K562 (cell line): ENCODE results near the gene MME. TPM values are rescaled to one million over a fixed set of nuclear protein-coding genes. Genes with fewer than 3 reads are reported as not detected.

Source experiments
- ATF1 ChIP-seq, 2 experiments: fragments of 450-650 bp in 1 of 2; IDR thresholded peaks; 2 replicates each; pipeline ENCODE4 v1.6.1; 2016; ENCODE audit warnings: missing compliant biosample characterization in 1 of 2, missing genetic modification characterization in 1 of 2
- CBFB ChIP-seq: sonication (generic); formaldehyde crosslinking; IDR thresholded peaks from 2 replicates; pipeline ENCODE4 v1.4.0; 2020; ENCODE audit warnings: mild to moderate bottlenecking, missing genetic modification reagents
- CBX1 ChIP-seq: sonication (generic); IDR thresholded peaks from 2 replicates; pipeline ENCODE4 v1.6.1; 2016; ENCODE audit warnings: antibody characterized with exemption, low read depth, mild to moderate bottlenecking
- CCNT2 ChIP-seq: IDR thresholded peaks from 2 replicates; pipeline ENCODE4 v1.6.1; 2011; ENCODE audit warnings: borderline replicate concordance, low read depth, mild to moderate bottlenecking, moderate library complexity, mixed read lengths, low read length; ENCODE audit not compliant: insufficient read length; ENCODE audit errors: extremely low read depth
- DIDO1 ChIP-seq: fragments of 450-650 bp; IDR thresholded peaks from 2 replicates; pipeline ENCODE4 v1.6.1; 2016; ENCODE audit warnings: low read depth, missing biosample characterization, missing genetic modification characterization
- EHMT2 ChIP-seq: fragments of 450-650 bp; IDR thresholded peaks from 2 replicates; pipeline ENCODE4 v1.6.1; 2018; ENCODE audit warnings: antibody characterized with exemption
- EWSR1 ChIP-seq: fragments of 450-650 bp; IDR thresholded peaks from 2 replicates; pipeline ENCODE4 v1.6.1; 2018; ENCODE audit warnings: borderline replicate concordance, mild to moderate bottlenecking, low read depth, moderate library complexity; ENCODE audit not compliant: partially characterized antibody
- JUNB ChIP-seq: fragments of 450-650 bp; formaldehyde crosslinking; conservative IDR thresholded peaks from 2 replicates; pipeline ENCODE4 v1.4.0; 2020; ENCODE audit warnings: mild to moderate bottlenecking
- KLF16 ChIP-seq: IDR thresholded peaks from 2 replicates; pipeline ENCODE4 v1.6.1; 2016; ENCODE audit warnings: antibody characterized with exemption
- MYBL2 ChIP-seq, 2 experiments: fragments of 450-650 bp in 1 of 2; sonication (generic) in 1 of 2; formaldehyde crosslinking in 1 of 2; IDR thresholded peaks; 2 replicates each; pipeline versions ENCODE4 v1.6.1 to v1.8.1; 2017 to 2022; ENCODE audit warnings: borderline replicate concordance in 1 of 2, inconsistent platforms in 1 of 2, low read depth in 1 of 2, mild to moderate bottlenecking in 1 of 2, missing genetic modification reagents in 1 of 2, moderate library complexity in 1 of 2
- RBM15 ChIP-seq: fragments of 200-400 bp; formaldehyde crosslinking; IDR thresholded peaks from 2 replicates; pipeline ENCODE4 v1.6.1; 2018; ENCODE audit warnings: mild to moderate bottlenecking, low read length, moderate library complexity; ENCODE audit not compliant: insufficient read depth
- SP2 ChIP-seq: IDR thresholded peaks from 2 replicates; pipeline ENCODE4 v1.6.1; 2011; ENCODE audit warnings: mild to moderate bottlenecking, low read depth, low read length, moderate library complexity; ENCODE audit not compliant: poor library complexity, severe bottlenecking; ENCODE audit errors: extremely low read depth
- TCF7 ChIP-seq: sonication (generic); IDR thresholded peaks from 2 replicates; pipeline ENCODE4 v1.6.1; 2016; ENCODE audit warnings: antibody characterized with exemption, borderline replicate concordance
- TFAM ChIP-seq: fragments of 250-450 bp; sonication (Bioruptor Pico); conservative IDR thresholded peaks from 2 replicates; pipeline ENCODE4 v1.5.0; 2021; ENCODE audit warnings: mild to moderate bottlenecking, moderate library complexity
- TSC22D4 ChIP-seq: fragments of 450-650 bp; IDR thresholded peaks from 2 replicates; pipeline ENCODE4 v1.6.1; 2016; ENCODE audit warnings: missing genetic modification characterization, missing biosample characterization, control low read depth
- U2AF1 ChIP-seq: fragments of 200-400 bp; formaldehyde crosslinking; optimal IDR thresholded peaks from 2 replicates; pipeline ENCODE3; 2017; ENCODE audit warnings: mild to moderate bottlenecking, low read depth, low read length, moderate library complexity
- ZEB2 ChIP-seq: fragments of 450-650 bp; IDR thresholded peaks from 2 replicates; pipeline ENCODE4 v1.6.1; 2016
- ZKSCAN8 ChIP-seq: fragments of 200-800 bp; sonication (Bioruptor generic); IDR thresholded peaks from 2 replicates; pipeline ENCODE4 v1.6.1; 2016; ENCODE audit warnings: missing genetic modification characterization, missing compliant biosample characterization
- ZNF184 ChIP-seq: sonication (generic); formaldehyde crosslinking; IDR thresholded peaks from 2 replicates; pipeline ENCODE4 v1.5.0; 2020; ENCODE audit warnings: missing genetic modification reagents
- ZNF316 ChIP-seq: fragments of 450-650 bp; IDR thresholded peaks from 2 replicates; pipeline ENCODE4 v1.6.1; 2016
- ZNF507 ChIP-seq: conservative IDR thresholded peaks from 2 replicates; pipeline ENCODE4 v1.6.1; 2017; ENCODE audit warnings: missing genetic modification characterization, missing compliant biosample characterization
- ZNF76 ChIP-seq: fragments of 250-450 bp; sonication (Bioruptor Pico); IDR thresholded peaks from 2 replicates; pipeline ENCODE4 v1.4.0; 2020; ENCODE audit warnings: mild to moderate bottlenecking, moderate library complexity, borderline replicate concordance
- polyA plus RNA-seq, 8 experiments: library from polyadenylated mRNA; depleted of rRNA in 4 of 8; stranded (reverse) in 5 of 8; unstranded in 3 of 8; fragments of >200 nt; fragmentation: Nextera tagmentation in 2 of 8; fragmentation: Illumina TruSeq in 1 of 8; extraction: Ambion mirVana in 2 of 8; extraction: Trizol in 1 of 8; gene quantifications; 2 replicates each; pipeline versions ENCODE4 v1.2.1 to v1.2.3, GENCODE V29; 2011 to 2014; ENCODE audit warnings: inconsistent platforms in 1 of 8, missing spikeins in 1 of 8
- total RNA-seq, 7 experiments: library from RNA; depleted of rRNA in 6 of 7; stranded (reverse); fragments of >200 nt in 6 of 7; fragmentation: Illumina TruSeq in 2 of 7; extraction: Trizol in 2 of 7; gene quantifications; 2 replicates each; pipeline versions ENCODE4 v1.2.1 to v1.2.3, GENCODE V29; 2011 to 2021; ENCODE audit warnings: low replicate concordance in 1 of 7
- TF ChIP-seq, protein P1 (sequence below): fragments of 150-350 bp; IDR thresholded peaks from 2 replicates; pipeline ENCODE4 v1.6.1; 2014; ENCODE audit warnings: low read depth, mild to moderate bottlenecking, low read length, borderline replicate concordance
- TF ChIP-seq, protein P2 (sequence below): fragments of 450-650 bp; IDR thresholded peaks from 2 replicates; pipeline ENCODE4 v1.6.1; 2017; ENCODE audit warnings: antibody characterized with exemption
- TF ChIP-seq, protein P3 (sequence below): sonication (generic); formaldehyde crosslinking; IDR thresholded peaks from 2 replicates; pipeline ENCODE4 v1.8.0; 2023; ENCODE audit warnings: mild to moderate bottlenecking, missing genetic modification reagents

Gene MME
- total and polyA plus RNA-seq, 9 of the 15 experiments (the other 6 are each of a cell fraction or from before 2014, with no cell fraction given), result 0.80 to 8.6 (median 2.5) TPM

DNA sequence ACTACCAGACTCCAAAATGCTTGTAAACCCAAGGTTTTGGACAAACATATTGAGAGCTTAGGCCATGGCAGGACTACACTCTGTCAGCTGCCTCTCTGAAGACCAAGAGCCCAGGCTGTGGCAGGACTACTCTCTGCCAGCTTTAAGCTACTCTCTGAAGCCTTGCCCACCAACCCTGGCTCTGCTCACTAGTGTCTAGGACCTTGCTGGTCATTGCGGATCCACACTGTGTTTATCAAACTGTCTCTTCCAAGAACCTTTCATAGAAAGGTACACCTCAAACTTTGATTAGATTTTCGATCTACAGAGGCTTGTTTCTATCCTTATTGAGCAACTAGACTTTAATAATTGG lies 41.9 kb upstream of the MME start (continued):
- TF ChIP-seq, protein P1, sequence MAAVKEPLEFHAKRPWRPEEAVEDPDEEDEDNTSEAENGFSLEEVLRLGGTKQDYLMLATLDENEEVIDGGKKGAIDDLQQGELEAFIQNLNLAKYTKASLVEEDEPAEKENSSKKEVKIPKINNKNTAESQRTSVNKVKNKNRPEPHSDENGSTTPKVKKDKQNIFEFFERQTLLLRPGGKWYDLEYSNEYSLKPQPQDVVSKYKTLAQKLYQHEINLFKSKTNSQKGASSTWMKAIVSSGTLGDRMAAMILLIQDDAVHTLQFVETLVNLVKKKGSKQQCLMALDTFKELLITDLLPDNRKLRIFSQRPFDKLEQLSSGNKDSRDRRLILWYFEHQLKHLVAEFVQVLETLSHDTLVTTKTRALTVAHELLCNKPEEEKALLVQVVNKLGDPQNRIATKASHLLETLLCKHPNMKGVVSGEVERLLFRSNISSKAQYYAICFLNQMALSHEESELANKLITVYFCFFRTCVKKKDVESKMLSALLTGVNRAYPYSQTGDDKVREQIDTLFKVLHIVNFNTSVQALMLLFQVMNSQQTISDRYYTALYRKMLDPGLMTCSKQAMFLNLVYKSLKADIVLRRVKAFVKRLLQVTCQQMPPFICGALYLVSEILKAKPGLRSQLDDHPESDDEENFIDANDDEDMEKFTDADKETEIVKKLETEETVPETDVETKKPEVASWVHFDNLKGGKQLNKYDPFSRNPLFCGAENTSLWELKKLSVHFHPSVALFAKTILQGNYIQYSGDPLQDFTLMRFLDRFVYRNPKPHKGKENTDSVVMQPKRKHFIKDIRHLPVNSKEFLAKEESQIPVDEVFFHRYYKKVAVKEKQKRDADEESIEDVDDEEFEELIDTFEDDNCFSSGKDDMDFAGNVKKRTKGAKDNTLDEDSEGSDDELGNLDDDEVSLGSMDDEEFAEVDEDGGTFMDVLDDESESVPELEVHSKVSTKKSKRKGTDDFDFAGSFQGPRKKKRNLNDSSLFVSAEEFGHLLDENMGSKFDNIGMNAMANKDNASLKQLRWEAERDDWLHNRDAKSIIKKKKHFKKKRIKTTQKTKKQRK, result no peak
- TF ChIP-seq ATF1 (CRISPR knock-in tag; IDR thresholded peaks at IDR 0.05) (no peak), ATF1 (tag; IDR thresholded peaks at IDR 0.05) (peak; percentile 24; the same call in 1 of the 2 replicates), CBX1 (no peak), ZNF507 (tag) (no peak), JUNB (CRISPR knock-in tag) (no peak), CCNT2 (no peak), TCF7 (no peak), ZKSCAN8 (CRISPR knock-in tag) (0 out of 2 replicates have a peak, but pooled peaks have one; percentile 16), U2AF1 (no peak), RBM15 (no peak), EWSR1 (no peak), MYBL2 (IDR thresholded peaks at IDR 0.05; ENCODE audit: low read depth) (no peak), MYBL2 (CRISPR knock-in tag; IDR thresholded peaks at IDR 0.05; ENCODE audit: borderline replicate concordance) (no peak), CBFB (CRISPR knock-in tag) (no peak), EHMT2 (no peak), ZNF76 (CRISPR knock-in tag) (no peak), DIDO1 (no peak), SP2 (no peak), TFAM (no peak), TSC22D4 (tag) (no peak), ZEB2 (no peak), ZNF316 (no peak), KLF16 (no peak), ZNF184 (CRISPR knock-in tag) (no peak)
- TF ChIP-seq, protein P2, sequence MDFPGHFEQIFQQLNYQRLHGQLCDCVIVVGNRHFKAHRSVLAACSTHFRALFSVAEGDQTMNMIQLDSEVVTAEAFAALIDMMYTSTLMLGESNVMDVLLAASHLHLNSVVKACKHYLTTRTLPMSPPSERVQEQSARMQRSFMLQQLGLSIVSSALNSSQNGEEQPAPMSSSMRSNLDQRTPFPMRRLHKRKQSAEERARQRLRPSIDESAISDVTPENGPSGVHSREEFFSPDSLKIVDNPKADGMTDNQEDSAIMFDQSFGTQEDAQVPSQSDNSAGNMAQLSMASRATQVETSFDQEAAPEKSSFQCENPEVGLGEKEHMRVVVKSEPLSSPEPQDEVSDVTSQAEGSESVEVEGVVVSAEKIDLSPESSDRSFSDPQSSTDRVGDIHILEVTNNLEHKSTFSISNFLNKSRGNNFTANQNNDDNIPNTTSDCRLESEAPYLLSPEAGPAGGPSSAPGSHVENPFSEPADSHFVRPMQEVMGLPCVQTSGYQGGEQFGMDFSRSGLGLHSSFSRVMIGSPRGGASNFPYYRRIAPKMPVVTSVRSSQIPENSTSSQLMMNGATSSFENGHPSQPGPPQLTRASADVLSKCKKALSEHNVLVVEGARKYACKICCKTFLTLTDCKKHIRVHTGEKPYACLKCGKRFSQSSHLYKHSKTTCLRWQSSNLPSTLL, result no peak
- TF ChIP-seq, protein P3, sequence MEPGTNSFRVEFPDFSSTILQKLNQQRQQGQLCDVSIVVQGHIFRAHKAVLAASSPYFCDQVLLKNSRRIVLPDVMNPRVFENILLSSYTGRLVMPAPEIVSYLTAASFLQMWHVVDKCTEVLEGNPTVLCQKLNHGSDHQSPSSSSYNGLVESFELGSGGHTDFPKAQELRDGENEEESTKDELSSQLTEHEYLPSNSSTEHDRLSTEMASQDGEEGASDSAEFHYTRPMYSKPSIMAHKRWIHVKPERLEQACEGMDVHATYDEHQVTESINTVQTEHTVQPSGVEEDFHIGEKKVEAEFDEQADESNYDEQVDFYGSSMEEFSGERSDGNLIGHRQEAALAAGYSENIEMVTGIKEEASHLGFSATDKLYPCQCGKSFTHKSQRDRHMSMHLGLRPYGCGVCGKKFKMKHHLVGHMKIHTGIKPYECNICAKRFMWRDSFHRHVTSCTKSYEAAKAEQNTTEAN (CRISPR knock-in tag), result no peak
